ENCODE data around the gene SRC.

The SRC gene

DNA sequence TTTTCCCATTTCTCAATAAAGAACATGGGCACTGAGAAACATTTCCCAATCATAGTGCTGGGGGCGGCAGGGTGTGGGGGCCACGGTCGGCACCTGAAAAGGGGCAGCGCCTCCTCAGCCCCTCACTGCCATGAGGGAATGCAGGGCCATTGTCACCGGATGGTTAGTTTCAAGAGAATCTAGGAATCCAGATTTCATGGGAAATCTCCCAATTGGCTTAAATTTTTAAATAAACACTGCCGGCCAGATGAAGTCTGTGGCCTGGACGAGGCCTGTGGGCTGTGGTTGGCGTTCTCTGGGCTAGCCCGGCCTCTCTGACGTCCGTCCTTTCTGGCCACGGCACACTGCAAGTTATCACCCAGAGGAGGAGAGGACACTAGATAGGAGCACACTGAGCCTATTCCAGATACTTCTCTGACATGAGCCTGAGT lies 30.9 kb upstream of the SRC start:
- DNase-seq (ENCODE audit: low read depth in 2 of 2) = no peak

DNA sequence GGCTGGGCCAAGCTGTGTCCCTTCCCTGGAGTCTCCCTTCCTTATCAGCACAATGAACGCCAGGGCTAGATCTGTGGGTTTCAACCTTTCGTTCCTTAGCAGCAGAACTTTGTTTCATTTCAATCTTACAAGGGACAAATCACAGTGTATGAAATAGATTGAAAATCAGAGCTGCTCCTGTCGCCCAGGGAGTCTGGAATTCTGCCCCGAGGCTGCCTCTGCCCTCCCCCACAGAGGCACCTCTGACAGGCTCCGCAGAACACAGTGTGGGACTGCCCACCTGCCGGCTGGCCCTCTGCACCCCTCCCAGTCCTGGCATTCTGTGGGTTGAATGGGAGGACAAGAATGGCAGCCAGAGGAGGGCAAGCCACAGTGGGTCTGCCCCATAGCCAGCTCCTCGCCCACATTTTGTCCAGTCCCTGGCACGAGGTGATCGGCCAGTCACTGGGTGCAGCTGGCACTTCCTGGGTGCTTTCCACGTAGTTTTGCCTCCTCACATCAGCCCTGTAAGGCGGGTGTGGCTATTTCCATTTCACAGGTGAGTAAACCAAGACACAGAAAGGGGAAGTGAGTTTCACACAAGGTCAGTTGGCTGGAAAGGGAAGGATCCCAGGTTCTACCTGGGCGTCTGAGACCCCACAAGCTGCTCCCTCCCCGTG lies 30.4 kb upstream of the SRC start:
- DNase-seq (ENCODE audit: low read depth in 2 of 2) = no peak

- DNase-seq (ENCODE audit: low read depth in 2 of 2) = no peak
Measured at GRCh38 chr20:37316116-37316774, 29.7 kb upstream of the SRC start.

DNA sequence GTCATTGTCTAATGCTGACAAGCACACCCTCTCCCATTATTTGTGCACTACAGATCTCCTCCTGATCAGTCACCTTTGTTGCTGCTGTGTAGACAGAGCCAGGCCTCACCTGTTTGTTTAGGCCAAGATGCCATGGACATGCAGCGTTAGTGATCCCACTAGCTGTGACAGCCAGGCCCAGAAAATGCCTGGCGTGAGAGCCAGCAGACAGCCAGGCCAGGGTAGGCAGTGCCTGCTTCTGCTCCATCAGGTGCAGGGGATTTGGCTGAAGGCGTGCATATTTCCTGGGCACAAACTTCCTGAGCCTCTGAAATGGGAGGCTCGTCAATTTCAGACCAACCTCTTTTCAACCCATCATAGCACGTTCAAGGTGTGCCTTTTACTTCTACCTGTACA lies 29.2 kb upstream of the SRC start:
- no peak for DNase-seq (ENCODE audit: low read depth in 2 of 2)

GRCh38 chr20:37317316-37317715 lies 28.6 kb upstream of the SRC start:
- DNase-seq (ENCODE audit: low read depth in 2 of 2) = no peak

GRCh38 chr20:37317994-37318640 lies 27.8 kb upstream of the SRC start:
- no peak for DNase-seq (ENCODE audit: low read depth in 2 of 2)

GRCh38 chr20:37319151-37319671 lies 26.7 kb upstream of the SRC start:
- DNase-seq (ENCODE audit: low read depth in 2 of 2) = no peak

DNA sequence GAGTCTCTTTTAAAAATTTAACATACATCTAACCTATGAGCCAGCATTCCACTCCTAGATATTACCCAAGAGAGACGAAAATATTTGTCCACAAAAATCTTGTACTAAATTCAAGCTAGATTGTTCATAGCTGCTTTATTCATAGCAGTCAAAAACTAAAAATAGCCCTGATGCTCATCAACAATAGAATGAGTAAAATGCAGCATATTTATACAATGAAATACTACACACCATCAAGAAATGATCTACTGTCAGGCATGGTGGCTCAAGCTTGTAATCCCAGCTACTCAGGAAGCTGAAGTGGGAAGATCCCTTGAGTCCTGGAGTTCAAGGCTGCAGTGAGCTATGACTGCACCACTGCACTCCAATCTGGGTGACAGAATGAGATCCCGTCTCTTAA lies 22.0 kb upstream of the SRC start:
- no peak for DNase-seq (ENCODE audit: low read depth in 2 of 2)

DNA sequence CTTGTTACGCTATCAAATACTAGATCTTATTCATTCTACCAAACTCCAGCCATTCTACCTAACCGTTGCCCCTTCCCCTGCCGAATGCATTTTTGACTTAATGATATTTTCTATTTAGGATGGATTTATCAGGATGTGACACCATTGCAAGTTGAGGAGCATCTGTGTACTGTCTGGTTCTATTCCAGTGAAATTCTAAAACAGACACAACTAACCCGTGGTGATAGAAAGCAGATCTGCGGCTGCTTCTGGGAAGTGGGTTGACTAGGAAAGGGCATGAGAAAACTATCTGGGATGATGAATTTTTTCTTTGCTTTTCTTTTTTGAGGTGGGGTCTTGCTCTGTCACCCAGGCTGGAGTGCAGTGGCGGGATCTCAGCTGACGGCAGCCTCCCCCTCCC lies 20.7 kb upstream of the SRC start:
- DNase-seq (ENCODE audit: low read depth in 2 of 2) = no peak

DNA sequence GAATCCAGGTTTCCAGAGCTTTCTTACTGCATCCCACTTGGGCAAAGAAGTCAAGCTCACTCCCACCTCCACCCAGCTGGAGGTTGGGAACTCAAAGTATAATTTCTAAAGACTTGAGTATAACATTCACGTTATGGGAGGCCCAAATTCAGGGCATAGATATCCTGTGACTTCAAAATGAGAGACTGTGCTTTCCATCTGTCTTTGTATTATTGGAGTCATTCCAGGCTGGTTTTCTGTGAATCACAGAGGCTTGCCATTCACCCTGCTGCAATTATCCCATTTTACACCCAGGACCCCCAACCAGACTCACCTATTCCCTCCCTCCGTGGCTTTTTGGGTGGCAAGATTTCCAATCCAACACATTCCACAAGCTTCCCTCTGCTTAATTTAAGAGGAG lies 19.3 kb upstream of the SRC start:
- no peak for DNase-seq (ENCODE audit: low read depth in 2 of 2)

GRCh38 chr20:37327748-37328147 lies 18.2 kb upstream of the SRC start:
- DNase-seq (ENCODE audit: low read depth in 2 of 2) = no peak

GRCh38 chr20:37328149-37328945 lies 17.6 kb upstream of the SRC start:
- no peak for DNase-seq (ENCODE audit: low read depth in 2 of 2)

GRCh38 chr20:37329481-37330165 lies 16.3 kb upstream of the SRC start:
- DNase-seq (ENCODE audit: low read depth in 2 of 2) = no peak

- no peak for DNase-seq (ENCODE audit: low read depth in 2 of 2)
Measured at GRCh38 chr20:37330316-37330715, 15.6 kb upstream of the SRC start.

- DNase-seq (ENCODE audit: low read depth in 2 of 2) = no peak
Measured at GRCh38 chr20:37331060-37331857, 14.7 kb upstream of the SRC start.

- DNase-seq (ENCODE audit: low read depth in 2 of 2) = no peak
Measured at GRCh38 chr20:37333130-37333847, 12.7 kb upstream of the SRC start.

- DNase-seq (ENCODE audit: low read depth in 2 of 2) = no peak
Measured at GRCh38 chr20:37333848-37334318, 12.1 kb upstream of the SRC start.

- no peak for DNase-seq (ENCODE audit: low read depth in 2 of 2)
Measured at GRCh38 chr20:37334450-37334849, 11.5 kb upstream of the SRC start.

GRCh38 chr20:37335642-37336368 lies 10.1 kb upstream of the SRC start:
- DNase-seq (ENCODE audit: low read depth in 2 of 2) = no peak

All from stimulated activated CD4-positive, alpha-beta T cell treated with anti-CD3 and anti-CD28 coated beads, Interleukin-1b, Interleukin-23, amount 100 ng/mL, for 1 hour (primary cell).